Measurements from ENCODE around the gene HMGN1. TPM values are rescaled to one million over a fixed set of nuclear protein-coding genes. Genes with fewer than 3 reads are reported as not detected.

HMGN1 gene
- total RNA-seq, 2 experiments from 2014 or later = 415 to 416 TPM

- Mint-ChIP-seq H3K36me3 (ENCODE audit: low read depth) (peaks cover 22% of the 10 kb centered on the region), H3K27me3 (no peaks in the 10 kb centered on the region), H3K27ac (peak overlapping the region; percentile 100), H3K9me3 (no peaks in the 10 kb centered on the region), H3K4me1 (ENCODE audit: low read depth) (peaks cover 25% of the 10 kb centered on the region), H3K4me3 (peak overlapping the region; percentile 92)
- no peak for TF ChIP-seq CTCF (IDR thresholded peaks at IDR 0.05)
- intact Hi-C loops (cut with micrococcal nuclease) = no loop called here
- ChIA-PET POLR2A (interaction anchor here (0.5 to 5.5 kb wide), 5 partner anchors 13 to 472 kb away, joined by 3 to 111 read pairs (median 9); partner anchors contain the start of gene BRWD1), CTCF (interaction anchor here (0.8 to 0.9 kb wide), 2 partner anchors 37 to 91 kb away, joined by 3 to 4 read pairs; no protein-coding TSS in a partner anchor)
- ATAC-seq = no peak
- DNase-seq = no peak
These were observed 1.5 kb upstream of the HMGN1 start for GRCh38 chr21:39350094-39351005.

- CTCF ChIA-PET = interaction anchor here (0.6 to 2.9 kb wide), 4 partner anchors 31 to 92 kb away, joined by 3 to 9 read pairs (median 4); a partner anchor contains a TSS
- POLR2A ChIA-PET = interaction anchor here (0.5 to 5.5 kb wide), 8 partner anchors 14 to 471 kb away, joined by 3 to 111 read pairs (median 8); partner anchors contain the start of genes BRWD1 and PSMG1
- no peaks in the 10 kb centered on the region for H3K9me3 Mint-ChIP-seq
- intact Hi-C loops (cut with micrococcal nuclease) = loop anchor here (5.0 kb wide), 1 partner anchor 38 kb away; no protein-coding TSS in a partner anchor
- peaks cover 30% of the 10 kb centered on the region for H3K36me3 Mint-ChIP-seq (ENCODE audit: low read depth)
- peak overlapping the region; percentile 92 for H3K4me3 Mint-ChIP-seq
- no peak for TF ChIP-seq CTCF (IDR thresholded peaks at IDR 0.05)
- peaks cover 32% of the 10 kb centered on the region for H3K4me1 Mint-ChIP-seq (ENCODE audit: low read depth)
- ATAC-seq = peak; percentile 87
- peak overlapping the region; percentile 100 for H3K27ac Mint-ChIP-seq
- H3K27me3 Mint-ChIP-seq = no peaks in the 10 kb centered on the region
- DNase-seq = peak; percentile 98
These were observed 564 bp upstream of the HMGN1 start for GRCh38 chr21:39349211-39350093.

GRCh38 chr21:39348040-39348354 is 891 bp downstream of the HMGN1 start:
- CTCF ChIA-PET = interaction anchor here (1.0 to 2.9 kb wide), 5 partner anchors 10 to 93 kb away, joined by 3 to 9 read pairs (median 5); no protein-coding TSS in a partner anchor
- ATAC-seq = no peak
- TF ChIP-seq CTCF (IDR thresholded peaks at IDR 0.05) = no peak
- Mint-ChIP-seq H3K36me3 (ENCODE audit: low read depth) (peaks cover 41% of the 10 kb centered on the region), H3K27ac (peak overlapping the region; percentile 92), H3K4me1 (ENCODE audit: low read depth) (peaks cover 33% of the 10 kb centered on the region), H3K4me3 (peak overlapping the region; percentile 83), H3K27me3 (no peaks in the 10 kb centered on the region), H3K9me3 (no peaks in the 10 kb centered on the region)
- POLR2A ChIA-PET = interaction anchor here (0.8 to 5.5 kb wide), 15 partner anchors 9 to 171 kb away, joined by 3 to 111 read pairs (median 5); partner anchors contain the start of genes BRWD1 and PSMG1
- DNase-seq = no peak
- intact Hi-C loops (cut with micrococcal nuclease) = loop anchor here (5.0 kb wide), 1 partner anchor 39 kb away; no protein-coding TSS in a partner anchor

GRCh38 chr21:39347537-39347936 is 1.4 kb downstream of the HMGN1 start:
- Mint-ChIP-seq H3K27ac (peak overlapping the region; percentile 92), H3K4me3 (peak overlapping the region; percentile 83), H3K27me3 (no peaks in the 10 kb centered on the region), H3K9me3 (no peaks in the 10 kb centered on the region), H3K4me1 (ENCODE audit: low read depth) (peaks cover 33% of the 10 kb centered on the region), H3K36me3 (ENCODE audit: low read depth) (peaks cover 44% of the 10 kb centered on the region)
- ATAC-seq = no peak
- intact Hi-C loops (cut with micrococcal nuclease) = loop anchor here (2.0 to 5.0 kb wide), 2 partner anchors 33 to 40 kb away; no protein-coding TSS in a partner anchor
- DNase-seq = no peak
- ChIA-PET POLR2A (interaction anchor here (0.8 to 5.5 kb wide), 13 partner anchors 8 to 170 kb away, joined by 3 to 111 read pairs (median 5); partner anchors contain the start of genes BRWD1 and PSMG1), CTCF (interaction anchor here (2.0 to 2.9 kb wide), 3 partner anchors 9 to 43 kb away, joined by 5 to 9 read pairs (median 5); no protein-coding TSS in a partner anchor)
- TF ChIP-seq CTCF (IDR thresholded peaks at IDR 0.05) = no peak

All from activated CD8-positive, alpha-beta T cell treated with anti-CD3 and anti-CD28 coated beads for 36 hours (primary cell).